HG03025 (cell line): ENCODE data around the gene AGFG2.
A peak's percentile ranks its signal among the peaks of the same experiment; 100 is the strongest.
"Not testable (repeated sequence)": the region's sequence is repeated elsewhere in the genome, so short reads cannot be mapped to it uniquely, and the experiment has no call there.

Experiments
- ATAC-seq: cut with Tn5 transposase; IDR thresholded peaks from one replicate; pipeline ENCODE4 v1.9.1; 2021; ENCODE audit warnings: mild to moderate bottlenecking, moderate library complexity; ENCODE audit not compliant: unreplicated experiment, low FRiP score

Gene AGFG2

DNA sequence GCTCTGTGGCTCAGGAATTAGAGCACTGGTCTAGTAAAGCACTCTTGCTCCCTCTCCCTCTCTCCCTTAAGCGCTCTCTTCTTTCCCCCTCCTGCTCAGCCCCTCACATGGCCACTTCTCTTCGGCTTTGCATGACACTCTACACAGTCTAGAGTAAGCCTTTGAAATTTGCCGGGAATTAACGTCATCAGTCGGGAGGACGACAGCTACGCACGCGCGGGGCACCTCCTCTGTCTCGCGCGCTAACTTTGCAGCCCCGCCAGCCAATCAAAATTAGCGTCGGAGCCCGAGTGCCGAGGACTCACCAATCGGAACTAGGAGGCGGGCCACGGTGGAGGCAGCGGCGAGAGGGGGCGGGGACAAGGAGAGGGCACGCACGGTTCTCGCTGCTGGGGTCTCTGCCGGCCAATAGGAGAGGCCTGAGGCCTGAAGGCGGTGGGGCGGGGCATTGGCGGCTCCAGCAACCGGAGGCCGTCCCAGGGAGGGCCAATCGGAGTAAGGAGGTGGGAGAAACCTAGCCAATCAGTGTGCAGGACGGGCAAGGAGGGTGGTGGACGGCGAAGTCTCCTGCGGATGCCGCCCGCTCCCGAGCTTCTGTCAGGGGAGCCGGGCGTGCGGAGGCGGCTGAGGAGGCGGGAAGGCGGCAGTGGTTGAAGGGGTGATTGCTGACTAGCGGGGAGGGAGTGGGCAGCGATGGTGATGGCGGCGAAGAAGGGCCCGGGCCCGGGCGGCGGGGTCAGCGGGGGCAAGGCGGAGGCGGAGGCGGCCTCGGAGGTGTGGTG lies at the start of gene AGFG2:
Gene AGFG2 (plus strand): TSS at position 550 of the 782 bp plus-strand sequence. CDS start 144 bp downstream, at position 694.
- peak; percentile 96 for ATAC-seq

- no peak for ATAC-seq
These were observed 49.2 kb upstream of the AGFG2 start for GRCh38 chr7:100489824-100490223.

DNA sequence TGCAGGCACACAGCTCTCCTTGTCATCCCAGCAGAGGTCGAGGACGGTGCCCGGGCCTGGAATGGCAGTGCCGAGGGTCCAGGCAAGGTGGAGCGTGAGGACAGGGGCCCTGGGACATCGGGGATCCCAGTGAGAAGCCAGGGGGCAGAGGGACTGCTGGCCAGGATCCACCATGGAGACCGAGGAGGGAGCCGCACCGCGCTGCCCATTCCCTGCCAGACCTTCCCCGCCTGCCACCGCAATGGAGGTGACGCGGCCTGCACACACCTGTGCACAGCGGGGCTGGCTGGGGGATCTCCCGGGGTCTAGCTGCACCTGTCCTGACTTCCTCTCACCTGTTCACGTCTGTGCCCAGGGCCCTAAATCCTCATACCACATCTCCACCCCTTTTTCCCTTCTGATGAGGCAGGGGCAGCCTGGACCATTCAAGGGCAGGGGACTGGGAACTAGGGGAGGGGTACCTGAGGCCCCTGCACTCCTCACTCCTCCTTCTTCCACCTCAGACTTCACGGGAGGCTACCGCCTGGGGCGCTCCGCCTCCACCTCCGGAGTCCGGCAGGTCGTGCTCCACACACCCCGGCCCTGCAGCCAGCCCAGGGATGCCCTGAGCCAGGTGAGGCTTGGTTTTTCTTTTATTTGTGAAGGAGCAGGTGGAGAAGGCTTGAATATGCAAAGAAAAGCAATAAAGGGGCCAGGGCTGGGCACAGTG lies 48.4 kb upstream of the AGFG2 start:
- no peak for ATAC-seq

DNA sequence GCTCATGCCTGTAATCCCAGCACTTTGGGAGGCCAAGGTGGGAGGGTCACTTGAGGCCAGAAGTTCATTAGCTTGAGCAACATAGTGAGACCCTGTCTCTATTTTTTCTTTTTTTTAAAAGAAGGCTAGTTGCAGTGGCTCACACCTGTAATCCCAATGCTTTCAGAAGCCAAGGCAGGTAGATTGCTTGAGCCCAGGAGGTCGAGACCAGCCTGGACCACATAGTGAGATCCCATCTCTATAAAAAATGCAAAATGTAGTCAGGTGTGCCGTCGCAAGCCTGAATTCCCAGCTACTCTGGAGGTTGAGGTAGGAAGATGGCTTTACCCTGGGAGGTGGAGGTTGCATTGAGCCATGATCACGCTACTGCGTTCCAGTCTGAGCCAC lies 47.8 kb upstream of the AGFG2 start:
- no peak for ATAC-seq

GRCh38 chr7:100492738-100493475 lies 46.1 kb upstream of the AGFG2 start:
- no peak for ATAC-seq

DNA sequence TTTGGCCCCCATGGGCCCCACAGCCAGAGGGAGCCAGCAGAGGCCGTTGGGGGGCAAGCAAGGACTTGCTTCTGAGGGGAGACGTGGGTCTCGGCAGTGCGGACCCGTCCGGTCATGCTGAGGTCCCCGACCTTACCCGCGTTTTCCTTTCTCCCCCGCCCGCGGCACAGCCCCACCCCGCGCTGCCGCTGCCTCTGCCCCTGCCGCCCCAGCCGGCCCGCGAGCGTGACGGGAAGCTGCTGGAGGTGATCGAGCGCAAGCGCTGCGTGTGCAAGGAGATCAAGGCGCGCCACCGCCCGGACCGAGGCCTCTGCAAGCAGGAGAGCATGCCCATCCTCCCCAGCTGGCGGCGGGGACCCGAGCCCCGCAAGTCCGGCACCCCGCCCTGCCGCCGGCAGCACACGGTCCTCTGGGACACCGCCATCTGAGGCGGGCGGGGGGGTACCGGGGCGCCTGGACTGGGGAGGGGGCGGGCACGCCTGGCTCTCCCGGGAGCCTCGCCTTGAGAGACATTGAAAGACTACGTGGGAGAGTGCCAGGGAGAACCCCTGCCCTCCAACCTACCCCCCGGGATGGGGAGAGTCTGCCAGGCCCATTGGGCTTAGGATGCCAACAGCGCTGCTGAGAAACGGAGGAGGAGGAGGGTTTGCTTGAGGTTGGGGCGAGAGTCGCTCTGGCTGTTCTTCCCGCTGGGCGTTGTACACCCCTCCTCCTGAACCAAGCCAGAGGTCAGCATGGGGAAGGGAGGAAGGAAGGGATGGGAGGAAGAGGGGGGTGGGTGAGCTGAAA lies 45.3 kb upstream of the AGFG2 start:
- no peak for ATAC-seq

DNA sequence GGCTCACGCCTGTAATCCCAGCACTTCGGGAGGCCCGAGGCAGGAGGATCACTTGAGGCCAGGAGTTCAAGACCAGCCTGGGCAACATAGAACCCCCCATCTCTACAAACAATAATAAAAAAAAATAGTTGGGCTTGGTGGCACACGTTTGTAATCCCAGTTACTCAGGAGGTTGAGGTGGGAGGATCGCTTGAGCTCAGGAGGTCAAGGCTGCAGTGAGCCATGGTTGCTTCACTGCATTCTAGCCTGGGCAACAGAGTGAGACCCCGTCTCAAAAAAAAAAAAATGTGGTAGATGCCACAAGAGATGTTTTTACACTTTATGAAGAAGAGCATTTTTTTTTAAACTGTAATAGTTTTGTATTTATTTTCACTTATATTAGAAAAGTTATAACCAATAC lies 42.5 kb upstream of the AGFG2 start:
- ATAC-seq, result no peak

DNA sequence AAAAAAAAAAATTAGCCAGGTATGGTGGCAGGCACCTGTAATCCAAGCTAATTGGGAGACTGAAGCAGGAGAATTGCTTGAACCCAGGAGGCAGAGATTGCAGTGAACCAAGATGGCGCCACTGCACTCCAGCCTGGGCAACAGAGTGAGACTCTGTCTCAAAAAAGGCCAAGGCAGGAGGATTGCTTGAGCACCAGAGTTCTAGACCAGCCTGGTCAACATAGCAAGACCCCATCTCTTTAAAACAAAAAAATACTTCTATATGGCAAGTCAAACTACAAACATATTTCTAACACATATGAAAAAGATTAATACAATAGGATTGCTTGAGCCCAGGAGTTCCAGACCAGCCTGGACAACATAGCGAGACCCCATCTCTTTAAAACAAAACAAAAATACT lies 38.3 kb upstream of the AGFG2 start:
- ATAC-seq, result not testable (repeated sequence)

DNA sequence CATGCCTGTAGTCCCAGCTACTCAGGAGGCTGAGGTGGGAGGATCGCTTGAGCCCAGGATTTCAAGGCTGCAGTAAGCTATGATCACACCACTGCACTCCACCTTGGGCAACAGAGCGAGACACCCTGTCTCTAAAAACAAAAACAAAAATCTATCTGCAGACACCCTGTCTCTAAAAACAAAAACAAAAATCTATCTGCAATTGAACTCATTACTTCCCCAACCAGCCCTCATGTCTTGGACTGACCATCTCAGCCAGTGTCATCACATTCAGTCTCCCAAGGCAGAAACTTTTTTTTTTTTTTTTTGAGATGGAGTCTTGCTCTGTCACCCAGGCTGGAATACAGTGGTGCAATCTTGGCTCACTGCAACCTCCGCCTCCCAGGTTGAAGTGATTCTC lies 35.0 kb upstream of the AGFG2 start:
- ATAC-seq, result not testable (repeated sequence)

DNA sequence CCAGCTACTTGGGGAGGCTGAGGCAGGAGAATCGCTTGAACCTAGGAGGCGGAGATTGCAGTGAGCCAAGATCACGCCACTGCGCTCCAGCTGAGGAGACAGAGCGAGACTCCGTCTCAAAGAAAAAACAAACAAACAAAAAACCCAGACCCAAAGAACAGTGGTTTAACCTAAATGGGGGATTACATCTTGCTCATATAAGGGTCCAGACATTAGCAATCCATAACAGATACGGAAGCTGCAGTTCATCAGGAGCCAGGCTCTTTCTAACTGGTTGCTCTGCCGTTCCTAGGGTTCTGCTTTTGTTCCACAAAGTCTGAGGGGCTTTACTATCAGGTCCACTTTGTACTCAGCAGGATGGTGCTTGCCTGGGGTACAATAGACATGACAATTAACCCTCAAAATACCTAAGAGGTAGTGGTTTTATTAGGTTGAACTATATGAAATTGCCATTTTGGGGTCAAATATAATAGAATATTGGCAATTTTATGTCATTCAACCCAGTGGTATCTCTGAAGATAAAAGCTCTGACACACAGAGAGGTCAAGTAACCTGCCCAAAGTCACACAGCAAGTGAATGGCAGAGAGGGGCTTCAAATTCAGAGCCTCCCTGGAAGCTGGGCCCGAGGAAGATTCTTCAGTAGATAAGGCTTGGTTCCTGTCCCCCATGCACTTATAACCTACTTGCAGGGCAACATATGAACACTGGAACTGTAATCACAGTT lies 34.0 kb upstream of the AGFG2 start:
- no peak for ATAC-seq

DNA sequence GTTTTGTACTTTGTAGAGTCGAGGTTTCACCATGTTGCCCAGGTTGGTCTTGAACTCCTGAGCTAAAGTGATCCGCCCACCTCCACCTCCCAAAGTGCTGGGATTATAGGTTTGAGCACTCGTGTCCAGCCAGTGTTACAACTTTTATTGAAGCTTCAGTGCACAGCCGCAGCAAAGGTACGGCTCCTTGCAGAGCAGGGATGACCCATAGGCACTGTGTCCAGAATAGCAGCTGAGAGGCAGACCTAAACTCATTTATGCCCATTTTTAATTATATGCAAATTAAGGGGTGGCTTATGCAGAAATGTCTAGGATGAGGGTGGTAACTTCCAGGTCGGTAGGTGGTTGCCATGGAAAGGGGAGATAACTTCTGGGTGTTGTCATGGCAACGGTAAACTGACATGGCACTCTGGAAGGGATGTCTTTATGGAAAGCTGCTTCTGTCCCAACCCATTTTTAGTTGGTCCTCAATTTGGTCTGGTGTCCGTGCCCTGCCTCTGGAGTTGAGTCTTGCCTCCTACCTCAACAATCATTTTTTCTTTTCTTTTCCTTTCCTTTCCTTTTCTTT lies 32.6 kb upstream of the AGFG2 start:
- ATAC-seq, result no peak

GRCh38 chr7:100509231-100509630 lies 29.8 kb upstream of the AGFG2 start:
- no peak for ATAC-seq

GRCh38 chr7:100510437-100511239 lies 28.4 kb upstream of the AGFG2 start:
- ATAC-seq, result no peak

GRCh38 chr7:100513212-100513810 lies 25.7 kb upstream of the AGFG2 start:
- ATAC-seq, result no peak

DNA sequence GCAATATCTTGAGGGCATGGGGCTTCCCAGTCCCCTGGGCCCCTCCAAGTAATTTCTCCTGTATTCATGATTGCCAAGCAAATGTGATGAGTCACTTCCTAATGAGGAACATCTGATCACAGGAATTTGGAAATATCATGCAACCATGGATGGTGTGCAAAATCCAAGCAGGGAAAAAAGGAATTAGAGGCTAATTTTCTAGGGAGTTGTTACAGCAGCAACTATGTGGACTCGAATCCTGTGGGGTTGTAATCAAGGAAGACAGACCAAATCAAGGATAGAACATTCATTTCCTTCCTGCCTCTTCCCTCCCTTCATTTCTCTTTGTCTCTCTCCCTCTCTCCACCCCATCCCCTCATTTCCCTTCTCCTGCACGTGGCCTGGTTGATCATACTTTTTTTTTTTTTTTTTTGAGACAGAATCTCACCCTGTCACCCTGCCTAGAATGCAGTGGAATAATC lies 23.9 kb upstream of the AGFG2 start:
- ATAC-seq, result no peak

DNA sequence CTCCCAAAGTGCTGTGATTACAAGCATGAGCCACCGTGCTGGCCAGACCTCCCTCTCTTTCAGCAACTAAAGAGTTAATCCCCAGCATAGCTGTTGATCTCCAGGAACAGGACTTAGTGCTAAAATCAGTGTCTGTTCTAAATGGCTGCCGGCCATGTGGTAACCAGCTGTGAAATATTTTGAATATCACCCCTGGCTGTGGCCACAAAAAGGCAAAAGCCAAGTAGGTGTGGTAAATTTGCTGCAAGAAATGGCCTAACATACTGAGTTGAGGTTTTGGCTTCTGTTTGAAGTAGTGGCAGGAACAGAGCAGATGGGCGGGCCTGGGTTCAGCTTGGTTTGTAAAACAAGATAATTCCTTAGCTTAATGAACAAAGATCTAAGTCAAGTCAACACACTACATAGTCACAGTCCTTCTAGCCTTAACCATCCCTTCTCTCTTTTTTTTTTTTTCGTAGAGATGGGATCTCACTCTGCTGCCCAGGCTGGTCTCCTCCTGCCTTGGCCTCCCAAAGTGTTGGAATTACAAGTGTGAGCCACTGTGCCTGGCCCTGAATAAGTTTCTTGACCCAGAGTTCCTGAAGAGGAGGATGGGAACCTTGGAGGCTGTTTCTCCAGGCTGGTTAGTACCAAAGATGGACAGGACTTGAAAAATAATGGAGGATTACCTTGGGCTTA lies 22.7 kb upstream of the AGFG2 start:
- ATAC-seq, result no peak

- no peak for ATAC-seq
These were observed 21.7 kb upstream of the AGFG2 start for GRCh38 chr7:100517305-100517704.

- ATAC-seq, result no peak
These were observed 19.4 kb upstream of the AGFG2 start for GRCh38 chr7:100519580-100519979.
